KOPT-K1 (cell line): ENCODE results near the gene RUVBL2.

ENCODE experiments used
- H3K27ac ChIP-seq: fragments of 200-600 bp; sonication (generic); 2 replicates; pipeline ENCODE4 v1.5.1; 2016; ENCODE audit warnings: antibody characterized with exemption, mild to moderate bottlenecking, low read depth, low read length; ENCODE audit not compliant: poor library complexity, severe bottlenecking
- H3K36me3 ChIP-seq: fragments of 200-600 bp; sonication (generic); 2 replicates; pipeline ENCODE4 v1.5.1; 2017; ENCODE audit warnings: antibody characterized with exemption, mild to moderate bottlenecking, low read length, moderate library complexity; ENCODE audit not compliant: insufficient read depth
- H3K9me3 ChIP-seq: fragments of 200-600 bp; sonication (generic); 2 replicates; pipeline ENCODE4 v1.5.1; 2017; ENCODE audit warnings: antibody characterized with exemption, low read length, mild to moderate bottlenecking; ENCODE audit not compliant: insufficient read depth, poor library complexity, severe bottlenecking

RUVBL2 gene

GRCh38 chr19:48961051-48961649, 32.5 kb upstream of the RUVBL2 start:
- peak overlapping the region; percentile 85 for H3K27ac ChIP-seq

GRCh38 chr19:48961673-48962028, 32.0 kb upstream of the RUVBL2 start:
- H3K27ac ChIP-seq: peak overlapping the region; percentile 85
- H3K9me3 ChIP-seq: no peaks in the 10 kb centered on the region
- peaks cover 31% of the 10 kb centered on the region for H3K36me3 ChIP-seq

More at GRCh38 chr19:48961051-48961649, 32.5 kb upstream of the RUVBL2 start:
- peaks cover 29% of the 10 kb centered on the region for H3K36me3 ChIP-seq
- H3K9me3 ChIP-seq: no peaks in the 10 kb centered on the region

- H3K36me3 ChIP-seq: peaks cover 37% of the 10 kb centered on the region
- H3K9me3 ChIP-seq: no peaks in the 10 kb centered on the region
- peak overlapping the region; percentile 85 for H3K27ac ChIP-seq
These were observed 31.4 kb upstream of the RUVBL2 start for GRCh38 chr19:48962029-48962848.

GRCh38 chr19:48962849-48963165, 30.9 kb upstream of the RUVBL2 start:
- H3K36me3 ChIP-seq: peaks cover 37% of the 10 kb centered on the region
- peak overlapping the region; percentile 85 for H3K27ac ChIP-seq
- H3K9me3 ChIP-seq: no peaks in the 10 kb centered on the region

- peak overlapping the region; percentile 85 for H3K27ac ChIP-seq
- H3K9me3 ChIP-seq: no peaks in the 10 kb centered on the region
- H3K36me3 ChIP-seq: peaks cover 36% of the 10 kb centered on the region
These were observed 30.1 kb upstream of the RUVBL2 start for GRCh38 chr19:48963371-48964204.

- Histone ChIP-seq H3K36me3 (peaks cover 41% of the 10 kb centered on the region), H3K9me3 (no peaks in the 10 kb centered on the region), H3K27ac (peak overlapping the region; percentile 85)
These were observed 29.3 kb upstream of the RUVBL2 start for GRCh38 chr19:48964205-48965039.

GRCh38 chr19:48965040-48965805, 28.5 kb upstream of the RUVBL2 start, which contains the start of gene FTL:
TSS of gene FTL (plus strand) at chr19:48965309. CDS start at chr19:48965508, 199 bp downstream.
- H3K9me3 ChIP-seq: no peaks in the 10 kb centered on the region

GRCh38 chr19:48965806-48966540, 27.7 kb upstream of the RUVBL2 start:
- peaks cover 55% of the 10 kb centered on the region for H3K36me3 ChIP-seq
- H3K27ac ChIP-seq: peak overlapping the region; percentile 85
- no peaks in the 10 kb centered on the region for H3K9me3 ChIP-seq

More at GRCh38 chr19:48965040-48965805, 28.5 kb upstream of the RUVBL2 start, which contains the start of gene FTL:
- H3K27ac ChIP-seq: peak within 1 kb of the TSS; percentile 85
- peaks cover 49% of the 10 kb centered on the region for H3K36me3 ChIP-seq

GRCh38 chr19:48966541-48967345, 26.9 kb upstream of the RUVBL2 start:
- peaks cover 47% of the 10 kb centered on the region for H3K36me3 ChIP-seq
- H3K9me3 ChIP-seq: no peaks in the 10 kb centered on the region
- peak overlapping the region; percentile 85 for H3K27ac ChIP-seq

- Histone ChIP-seq H3K9me3 (no peaks in the 10 kb centered on the region), H3K27ac (no peak overlapping the region), H3K36me3 (peaks cover 47% of the 10 kb centered on the region)
These were observed 26.1 kb upstream of the RUVBL2 start for GRCh38 chr19:48967346-48968178.

GRCh38 chr19:48968179-48968661, 25.5 kb upstream of the RUVBL2 start:
- Histone ChIP-seq H3K9me3 (no peaks in the 10 kb centered on the region), H3K36me3 (peaks cover 47% of the 10 kb centered on the region), H3K27ac (no peak overlapping the region)

GRCh38 chr19:48968813-48969218, 24.9 kb upstream of the RUVBL2 start:
- Histone ChIP-seq H3K36me3 (peaks cover 51% of the 10 kb centered on the region), H3K27ac (no peak overlapping the region), H3K9me3 (no peaks in the 10 kb centered on the region)
